Naive B cell (primary cell): Measurements from ENCODE around the gene SEMA4G. TPM values are rescaled to one million over a fixed set of nuclear protein-coding genes. Genes with fewer than 3 reads are reported as not detected.

Source experiments
- polyA plus RNA-seq, 6 donors: library from polyadenylated mRNA; unstranded; fragments of 300-500 nt; fragmentation: Illumina TruSeq; gene quantifications; one replicate each; pipeline ENCODE4 v1.2.3, GENCODE V29; 2021; ENCODE audit warnings: low read depth in 6 of 6

SEMA4G gene
- polyA plus RNA-seq, 6 donors from 2014 or later, result not detected

Other genes starting within 250 kb of the SEMA4G start
- not detected for gene PAX2, start 223.9 kb upstream of the SEMA4G start, polyA plus RNA-seq
- gene SLF2, start 56.5 kb upstream of the SEMA4G start, polyA plus RNA-seq, result 10 to 100 TPM in 3 of 6 donors, 1 to 10 TPM in 3; 5.8 to 17.0 (median 10.7) TPM
- gene MRPL43, start 18.0 kb downstream of the SEMA4G start, polyA plus RNA-seq, result 100 to 1,000 TPM in 4 of 6 donors, 10 to 100 TPM in 2; 74.4 to 125 (median 113) TPM
- 10 to 100 TPM in 2 of 6 donors, 1 to 10 TPM in 3, not detected in 1; 5.5 to 13.3 (median 8.1) TPM for gene TWNK, start 18.0 kb downstream of the SEMA4G start, polyA plus RNA-seq
- gene LZTS2, start 30.3 kb downstream of the SEMA4G start, polyA plus RNA-seq, result 10 to 100 TPM in 5 of 6 donors, 1 to 10 TPM in 1; 2.2 to 21.5 (median 13.2) TPM
- under 1 TPM in 2 of 6 donors, not detected in 4; 0.23 to 0.87 TPM for gene PDZD7, start 61.6 kb downstream of the SEMA4G start, polyA plus RNA-seq
- gene SFXN3, start 61.7 kb downstream of the SEMA4G start, polyA plus RNA-seq, result 1 to 10 TPM; 3.5 to 6.4 (median 4.8) TPM
- not detected for gene KAZALD1, start 92.5 kb downstream of the SEMA4G start, polyA plus RNA-seq
- not detected for gene TLX1, start 161.8 kb downstream of the SEMA4G start, polyA plus RNA-seq